Myocyte (in vitro differentiated cells): ENCODE results near the gene MARCHF10. TPM values are rescaled to one million over a fixed set of nuclear protein-coding genes. Genes with fewer than 3 reads are reported as not detected.

Experiments
- DNase-seq: peaks from one replicate; pipeline ENCODE4 v3.0.0-alpha.2; 2012; ENCODE audit warnings: low read depth
- total RNA-seq: library from RNA; depleted of rRNA; stranded (reverse); fragments of >200 nt; gene quantifications from 2 replicates; pipeline ENCODE4 v1.2.3, GENCODE V29; 2014

Gene MARCHF10
- total RNA-seq, 1 donor from 2014 or later, result not detected

GRCh38 chr17:62720126-62720850 is 87.8 kb downstream of the MARCHF10 start:
- no peak for DNase-seq

DNA sequence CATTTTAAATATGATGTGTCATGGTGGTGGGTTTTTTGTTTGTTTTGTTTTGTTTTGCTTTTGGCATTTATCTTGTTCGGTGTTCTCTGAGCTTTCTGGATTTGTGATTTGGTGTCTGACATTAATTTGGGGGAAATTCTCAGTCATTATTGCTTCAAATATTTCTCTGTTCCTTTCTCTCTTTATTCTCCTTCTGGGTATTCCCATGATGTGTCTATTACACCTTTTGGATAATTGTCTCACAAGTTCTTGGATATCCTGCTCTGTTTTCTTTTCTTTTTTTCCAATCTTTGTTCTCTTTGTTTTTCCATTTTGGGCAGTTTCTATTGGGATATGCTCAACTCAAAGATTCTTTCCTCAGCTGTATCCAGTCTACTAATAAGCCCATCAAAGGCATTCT is 88.5 kb downstream of the MARCHF10 start:
- no peak for DNase-seq

GRCh38 chr17:62718429-62718828 is 89.7 kb downstream of the MARCHF10 start:
- DNase-seq, result no peak

- DNase-seq, result no peak
Measured at GRCh38 chr17:62717889-62718288, 90.2 kb downstream of the MARCHF10 start.

- DNase-seq, result no peak
Measured at GRCh38 chr17:62717589-62717855, 90.6 kb downstream of the MARCHF10 start.

DNA sequence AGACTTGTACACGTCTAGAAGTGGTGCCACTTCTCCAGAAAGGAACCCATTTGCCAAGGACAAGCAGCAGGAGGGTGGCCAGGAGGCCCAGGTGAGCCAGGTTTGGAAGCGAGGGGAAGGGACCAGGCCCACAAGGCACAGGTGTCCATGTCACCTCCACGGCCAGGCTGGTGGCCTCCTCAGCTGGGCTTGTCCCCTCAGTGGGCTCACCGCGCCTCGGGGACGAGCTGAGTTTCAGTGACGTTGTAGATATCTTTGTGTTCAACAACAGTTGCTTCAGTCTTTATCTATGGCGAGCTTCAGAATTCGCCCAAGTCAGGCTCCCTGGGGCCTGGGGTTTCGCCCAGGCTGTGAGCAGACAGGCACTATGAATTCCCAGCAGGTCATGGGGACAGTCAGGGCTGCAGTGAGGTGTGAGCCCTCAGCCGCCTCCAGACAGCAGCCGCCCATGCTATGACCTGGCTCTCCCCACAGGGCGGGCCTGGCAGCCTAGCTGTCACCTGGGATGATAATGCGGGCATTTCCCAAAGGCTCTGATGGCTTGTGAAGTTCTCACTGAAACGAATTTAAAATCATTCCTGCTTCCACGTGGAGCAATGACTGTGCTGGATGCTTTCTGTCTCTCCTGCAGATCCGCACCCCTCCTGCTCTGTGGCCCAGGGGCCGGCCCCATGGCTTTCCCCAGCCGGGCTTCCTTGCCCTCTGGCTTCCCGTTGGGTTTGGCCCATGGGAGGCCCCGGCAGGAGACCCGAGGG is 91.1 kb downstream of the MARCHF10 start:
- DNase-seq, result no peak

DNA sequence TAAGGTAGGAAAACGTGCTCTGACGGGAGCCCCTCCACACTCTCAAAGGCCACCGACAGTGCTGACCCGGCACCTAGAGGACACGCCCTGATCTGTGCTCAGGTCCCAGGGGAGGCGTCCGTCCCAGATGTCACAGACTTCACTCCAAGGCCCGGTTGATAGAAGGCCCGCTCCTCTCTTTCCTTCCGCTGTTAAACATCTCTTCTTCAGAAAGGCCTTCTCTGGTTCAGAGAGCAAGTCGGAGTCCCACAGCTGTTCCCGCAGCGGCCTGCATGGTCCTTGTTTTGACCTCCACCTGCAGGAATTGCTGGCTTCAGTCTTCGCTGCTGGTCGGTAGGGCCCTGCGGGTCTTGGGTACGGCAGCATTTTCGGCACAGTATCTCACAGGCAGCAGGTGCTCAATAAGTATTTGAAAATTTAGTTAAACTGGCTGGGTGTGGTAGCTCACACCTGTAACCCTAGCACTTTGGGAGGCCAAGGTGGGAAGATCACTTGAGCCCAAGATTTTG is 92.2 kb downstream of the MARCHF10 start:
- no peak for DNase-seq

GRCh38 chr17:62714016-62714777 is 93.9 kb downstream of the MARCHF10 start:
- no peak for DNase-seq

- no peak for DNase-seq
Measured at GRCh38 chr17:62713086-62713881, 94.8 kb downstream of the MARCHF10 start.

- peak; percentile 32 for DNase-seq
Measured at GRCh38 chr17:62712171-62712581, 95.9 kb downstream of the MARCHF10 start.

- no peak for DNase-seq
Measured at GRCh38 chr17:62708587-62708986, 99.5 kb downstream of the MARCHF10 start.

DNA sequence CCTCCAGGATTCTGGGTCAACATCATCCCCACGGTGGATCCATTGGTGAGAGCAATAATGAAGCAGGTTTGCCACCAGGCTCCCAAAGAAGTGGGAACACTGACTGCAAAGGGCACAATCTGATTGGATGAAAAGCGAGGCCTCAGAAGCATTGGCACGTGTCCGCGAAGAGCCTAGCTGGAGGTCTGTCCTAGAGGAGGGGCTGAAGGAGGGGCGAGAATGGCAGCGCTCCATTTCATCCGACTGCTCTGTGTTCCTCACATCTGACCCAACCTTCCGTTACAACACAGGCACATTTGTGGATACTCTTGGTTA is 100.7 kb downstream of the MARCHF10 start:
- no peak for DNase-seq

DNA sequence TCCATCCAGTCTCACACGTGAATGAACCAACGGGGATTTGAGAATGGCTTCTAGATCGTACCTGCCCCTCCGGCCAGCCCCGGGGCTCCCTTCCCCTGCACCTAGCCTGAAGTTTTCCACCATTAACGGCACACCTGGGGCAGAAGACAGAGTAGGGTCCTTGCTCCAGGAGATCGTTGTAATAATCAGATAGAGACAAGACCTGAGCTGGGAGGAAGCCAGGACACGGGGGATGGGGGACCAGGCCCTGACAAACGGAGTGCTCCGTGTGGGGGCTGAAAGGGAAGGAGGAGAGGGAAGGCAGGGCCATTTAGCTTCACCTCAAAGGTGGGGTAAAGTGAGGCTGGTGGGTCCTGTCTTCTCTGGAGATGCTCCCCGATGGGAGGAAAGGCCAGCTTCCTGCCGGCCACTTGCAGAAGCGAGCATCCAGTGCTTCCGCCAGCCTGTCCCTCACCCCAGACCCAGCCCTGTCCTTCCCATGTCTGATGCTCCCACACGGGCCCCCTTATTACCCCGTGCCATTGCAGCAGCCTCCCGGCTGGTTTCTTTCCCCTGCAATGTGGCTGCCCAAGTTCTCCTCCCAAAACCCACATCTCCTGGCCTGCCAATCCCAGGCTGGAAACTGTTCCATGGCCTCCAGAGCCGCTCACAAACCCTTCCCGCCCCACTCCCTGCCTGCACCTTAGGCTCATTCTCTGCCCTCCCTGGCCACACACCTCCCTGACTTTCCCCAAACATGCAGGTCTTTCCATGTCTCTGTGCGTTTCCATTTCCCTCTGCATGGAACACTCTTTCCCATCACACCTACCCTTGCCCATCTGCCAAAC is 101.3 kb downstream of the MARCHF10 start:
- no peak for DNase-seq

- DNase-seq, result no peak
Measured at GRCh38 chr17:62705778-62706597, 102.1 kb downstream of the MARCHF10 start.

DNA sequence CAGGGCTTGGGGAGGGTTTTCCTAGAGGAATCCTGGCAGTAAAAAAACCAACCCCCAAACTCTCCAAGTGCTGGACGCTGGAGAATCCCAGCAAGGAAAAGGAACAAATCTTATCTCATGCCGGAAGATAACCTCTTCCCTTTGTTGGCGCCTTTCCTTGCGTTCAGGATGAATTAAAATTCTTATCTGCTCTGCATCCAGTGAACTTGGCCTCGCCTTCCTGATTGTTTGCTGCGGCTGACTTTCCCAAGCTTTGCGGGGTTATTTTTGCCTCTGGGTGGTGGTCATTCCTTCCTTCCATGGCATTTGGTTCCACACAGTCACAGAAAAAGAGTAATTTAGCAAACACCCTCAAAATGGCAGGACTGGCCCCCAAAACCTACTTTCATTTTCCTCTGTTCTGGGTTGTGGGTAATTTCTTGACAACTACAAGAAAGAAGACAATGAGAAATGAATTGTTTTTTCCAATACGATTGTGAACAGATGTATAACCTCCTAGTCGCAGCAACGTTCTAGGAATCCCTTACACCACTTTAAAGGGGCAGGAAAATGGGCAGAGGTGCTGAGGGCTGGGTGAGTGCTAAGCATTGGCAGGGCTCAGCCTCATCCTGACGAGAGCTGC is 102.8 kb downstream of the MARCHF10 start:
- peak; percentile 17 for DNase-seq

GRCh38 chr17:62704381-62704971 is 103.6 kb downstream of the MARCHF10 start:
- DNase-seq, result peak; percentile 33

- DNase-seq, result peak; percentile 74
Measured at GRCh38 chr17:62703776-62704380, 104.2 kb downstream of the MARCHF10 start.

GRCh38 chr17:62703261-62703775 is 104.8 kb downstream of the MARCHF10 start:
- DNase-seq, result no peak
